ENCODE data around the gene ENTHD1.

ENTHD1 gene

GRCh38 chr22:39845529-39845928 is 48.0 kb downstream of the ENTHD1 start:
- Histone ChIP-seq H3K27me3 (ENCODE audit: low read length) (0 out of 2 replicates have a peak, but pooled peaks cover 3% of the 10 kb centered on the region), H3K27ac (ENCODE audit: low read depth, low read length) (no peak overlapping the region), H3K4me3 (ENCODE audit: insufficient read depth, low read length, poor library complexity, severe bottlenecking) (no peak overlapping the region), H3K4me2 (ENCODE audit: low read depth, low read length, poor library complexity, severe bottlenecking) (no peak overlapping the region), H3K9me2 (replicated peaks; ENCODE audit: insufficient read depth, low read length) (no peaks in the 10 kb centered on the region), H4K20me1 (ENCODE audit: low read depth, low read length) (no peaks in the 10 kb centered on the region), H3F3A (ENCODE audit: insufficient read depth) (no peaks in the 10 kb centered on the region), H2AFZ (ENCODE audit: low read depth, low read length, severe bottlenecking) (no peak overlapping the region), H3K36me3 (ENCODE audit: low read length) (no peaks in the 10 kb centered on the region), H3K9ac (ENCODE audit: low read length) (no peak overlapping the region), H3K9me3 (ENCODE audit: insufficient read depth, low read length) (no peaks in the 10 kb centered on the region), H3K79me2 (ENCODE audit: insufficient read depth, low read length) (no peaks in the 10 kb centered on the region)
- TF ChIP-seq EZH2phosphoT487 (conservative IDR thresholded peaks at IDR 0.05; ENCODE audit: low read length) = no peak
- no peak for TF ChIP-seq CTCF (IDR thresholded peaks at IDR 0.05; ENCODE audit: insufficient read depth, low read length, poor library complexity, severe bottlenecking)

GRCh38 chr22:39839917-39840510 is 53.5 kb downstream of the ENTHD1 start:
- Histone ChIP-seq H2AFZ (ENCODE audit: low read depth, low read length, severe bottlenecking) (no peak overlapping the region), H3K9ac (ENCODE audit: low read length) (no peak overlapping the region), H3K4me2 (ENCODE audit: low read depth, low read length, poor library complexity, severe bottlenecking) (no peak overlapping the region), H3K36me3 (ENCODE audit: low read length) (no peaks in the 10 kb centered on the region), H3K4me3 (ENCODE audit: insufficient read depth, low read length, poor library complexity, severe bottlenecking) (no peak overlapping the region), H3K79me2 (ENCODE audit: insufficient read depth, low read length) (no peaks in the 10 kb centered on the region), H4K20me1 (ENCODE audit: low read depth, low read length) (no peaks in the 10 kb centered on the region), H3K27ac (ENCODE audit: low read depth, low read length) (no peak overlapping the region), H3K9me3 (ENCODE audit: insufficient read depth, low read length) (no peaks in the 10 kb centered on the region), H3K27me3 (ENCODE audit: low read length) (no peaks in the 10 kb centered on the region), H3K9me2 (replicated peaks; ENCODE audit: insufficient read depth, low read length) (no peaks in the 10 kb centered on the region), H3F3A (ENCODE audit: insufficient read depth) (no peaks in the 10 kb centered on the region)
- TF ChIP-seq EZH2phosphoT487 (conservative IDR thresholded peaks at IDR 0.05; ENCODE audit: low read length) = no peak
- no peak for TF ChIP-seq CTCF (IDR thresholded peaks at IDR 0.05; ENCODE audit: insufficient read depth, low read length, poor library complexity, severe bottlenecking)

GRCh38 chr22:39839204-39839603 is 54.4 kb downstream of the ENTHD1 start:
- no peak overlapping the region for H2AFZ ChIP-seq (ENCODE audit: low read depth, low read length, severe bottlenecking)
- no peaks in the 10 kb centered on the region for H3K9me3 ChIP-seq (ENCODE audit: insufficient read depth, low read length)
- H4K20me1 ChIP-seq (ENCODE audit: low read depth, low read length) = no peaks in the 10 kb centered on the region
- no peaks in the 10 kb centered on the region for H3K9me2 ChIP-seq (replicated peaks; ENCODE audit: insufficient read depth, low read length)
- H3K27ac ChIP-seq (ENCODE audit: low read depth, low read length) = no peak overlapping the region
- H3K27me3 ChIP-seq (ENCODE audit: low read length) = no peaks in the 10 kb centered on the region
- H3F3A ChIP-seq (ENCODE audit: insufficient read depth) = no peaks in the 10 kb centered on the region
- H3K79me2 ChIP-seq (ENCODE audit: insufficient read depth, low read length) = no peaks in the 10 kb centered on the region
- no peak overlapping the region for H3K9ac ChIP-seq (ENCODE audit: low read length)
- H3K4me2 ChIP-seq (ENCODE audit: low read depth, low read length, poor library complexity, severe bottlenecking) = no peak overlapping the region
- no peak for TF ChIP-seq CTCF (IDR thresholded peaks at IDR 0.05; ENCODE audit: insufficient read depth, low read length, poor library complexity, severe bottlenecking)
- TF ChIP-seq EZH2phosphoT487 (conservative IDR thresholded peaks at IDR 0.05; ENCODE audit: low read length) = no peak
- H3K36me3 ChIP-seq (ENCODE audit: low read length) = no peaks in the 10 kb centered on the region
- H3K4me3 ChIP-seq (ENCODE audit: insufficient read depth, low read length, poor library complexity, severe bottlenecking) = no peak overlapping the region

Data from SU-DHL-6 (cell line).